K562 (cell line): Measurements from ENCODE around the gene CD24. TPM values are rescaled to one million over a fixed set of nuclear protein-coding genes. Genes with fewer than 3 reads are reported as not detected.

ENCODE experiments used
- CEBPB ChIP-seq: fragments of 450-650 bp; IDR thresholded peaks from 2 replicates; pipeline ENCODE4 v1.6.1; 2016; ENCODE audit warnings: missing genetic modification characterization, missing compliant biosample characterization
- DEAF1 ChIP-seq: fragments of 450-650 bp; formaldehyde crosslinking; IDR thresholded peaks from 2 replicates; pipeline ENCODE4 v1.4.0; 2020; ENCODE audit warnings: mild to moderate bottlenecking, moderate library complexity
- GATA2 ChIP-seq: sonication (generic); formaldehyde crosslinking; IDR thresholded peaks from 2 replicates; pipeline ENCODE4 v1.4.0; 2020; ENCODE audit warnings: mild to moderate bottlenecking, missing genetic modification reagents
- JUND ChIP-seq, 2 experiments: IDR thresholded peaks; 2 replicates in 1 of 2; 3 replicates in 1 of 2; pipeline ENCODE4 v1.6.1; 2011; ENCODE audit warnings: borderline replicate concordance in 2 of 2, low read depth in 2 of 2, low read length in 2 of 2, improper control_type of control experiment in 1 of 2, missing biosample characterization in 1 of 2, missing genetic modification characterization in 1 of 2, missing genetic modification reagents in 1 of 2
- MTA2 ChIP-seq: fragments of 450-650 bp; IDR thresholded peaks from 2 replicates; pipeline ENCODE4 v1.6.1; 2016; ENCODE audit warnings: low read depth
- NCOR1 ChIP-seq: fragments of 450-650 bp; IDR thresholded peaks from 2 replicates; pipeline ENCODE4 v1.6.1; 2016; ENCODE audit warnings: mild to moderate bottlenecking, moderate library complexity
- NFIC ChIP-seq: fragments of 450-650 bp; IDR thresholded peaks from 2 replicates; pipeline ENCODE4 v1.6.1; 2017; ENCODE audit warnings: mild to moderate bottlenecking, inconsistent platforms
- SMARCA4 ChIP-seq: fragments of 450-650 bp; IDR thresholded peaks from 2 replicates; pipeline ENCODE4 v1.6.1; 2016
- SMARCE1 ChIP-seq: fragments of 450-650 bp; IDR thresholded peaks from 2 replicates; pipeline ENCODE4 v1.7.1; 2016; ENCODE audit warnings: mild to moderate bottlenecking
- STAT5A ChIP-seq: IDR thresholded peaks from 2 replicates; pipeline ENCODE4 v1.6.1; 2012; ENCODE audit warnings: low read length, inconsistent platforms, borderline replicate concordance
- TCF3 ChIP-seq: sonication (generic); formaldehyde crosslinking; IDR thresholded peaks from 2 replicates; pipeline ENCODE4 v1.4.0; 2020; ENCODE audit warnings: mild to moderate bottlenecking, missing genetic modification reagents
- TEAD4 ChIP-seq, 2 experiments: sonication (generic) in 1 of 2; formaldehyde crosslinking in 1 of 2; IDR thresholded peaks; 2 replicates each; pipeline versions ENCODE4 v1.6.1 to v1.8.0; 2012 to 2022; ENCODE audit warnings: borderline replicate concordance in 1 of 2, inconsistent platforms in 1 of 2, low read length in 1 of 2, mild to moderate bottlenecking in 1 of 2, missing genetic modification reagents in 1 of 2
- ZBTB11 ChIP-seq, 3 experiments: fragments of 200-800 bp in 1 of 3; fragments of 250-450 bp in 1 of 3; fragments of 450-650 bp in 1 of 3; sonication (Bioruptor Pico) in 1 of 3; sonication (Bioruptor generic) in 1 of 3; formaldehyde crosslinking in 1 of 3; IDR thresholded peaks; 2 replicates each; pipeline versions ENCODE4 v1.6.1 to v1.8.0; 2016 to 2022; ENCODE audit warnings: mild to moderate bottlenecking in 2 of 3, missing genetic modification characterization in 2 of 3, missing compliant biosample characterization in 1 of 3, moderate library complexity in 1 of 3
- ZKSCAN8 ChIP-seq: fragments of 200-800 bp; sonication (Bioruptor generic); IDR thresholded peaks from 2 replicates; pipeline ENCODE4 v1.6.1; 2016; ENCODE audit warnings: missing genetic modification characterization, missing compliant biosample characterization
- ZNF174 ChIP-seq: fragments of 250-450 bp; sonication (Bioruptor Pico); IDR thresholded peaks from 2 replicates; pipeline ENCODE4 v1.4.0; 2020; ENCODE audit warnings: mild to moderate bottlenecking
- ZNF696 ChIP-seq: fragments of 250-450 bp; sonication (Bioruptor Pico); conservative IDR thresholded peaks from 2 replicates; pipeline ENCODE4 v1.4.0; 2020; ENCODE audit warnings: mild to moderate bottlenecking, moderate library complexity
- polyA plus RNA-seq, 8 experiments: library from polyadenylated mRNA; depleted of rRNA in 4 of 8; stranded (reverse) in 5 of 8; unstranded in 3 of 8; fragments of >200 nt; fragmentation: Nextera tagmentation in 2 of 8; fragmentation: Illumina TruSeq in 1 of 8; extraction: Ambion mirVana in 2 of 8; extraction: Trizol in 1 of 8; gene quantifications; 2 replicates each; pipeline versions ENCODE4 v1.2.1 to v1.2.3, GENCODE V29; 2011 to 2014; ENCODE audit warnings: inconsistent platforms in 1 of 8, missing spikeins in 1 of 8
- total RNA-seq, 7 experiments: library from RNA; depleted of rRNA in 6 of 7; stranded (reverse); fragments of >200 nt in 6 of 7; fragmentation: Illumina TruSeq in 2 of 7; extraction: Trizol in 2 of 7; gene quantifications; 2 replicates each; pipeline versions ENCODE4 v1.2.1 to v1.2.3, GENCODE V29; 2011 to 2021; ENCODE audit warnings: low replicate concordance in 1 of 7

Gene CD24
- total and polyA plus RNA-seq, 9 of the 15 experiments (the other 6 are each of a cell fraction or from before 2014, with no cell fraction given), result 8.8 to 155 (median 27.1) TPM

- no peak for TF ChIP-seq DEAF1 (CRISPR knock-in tag)
- peak; percentile 66 for TF ChIP-seq SMARCA4
- peak; percentile 89 for TF ChIP-seq TCF3
- peak; percentile 44; the same call in 1 of the 2 replicates for TF ChIP-seq GATA2
- 0 out of 2 replicates have a peak, but pooled peaks have one; percentile 11 for TF ChIP-seq STAT5A
- no peak for TF ChIP-seq ZNF696
- peak; percentile 80 for TF ChIP-seq TEAD4 (IDR thresholded peaks at IDR 0.05; ENCODE audit: low read length)
- no peak for TF ChIP-seq TEAD4 (CRISPR knock-in tag; IDR thresholded peaks at IDR 0.05; ENCODE audit: borderline replicate concordance)
- TF ChIP-seq JUND (IDR thresholded peaks at IDR 0.05; ENCODE audit: borderline replicate concordance, low read depth, low read length), result peak; percentile 7; the same call in 1 of the 2 replicates
- no peak for TF ChIP-seq JUND (tag; IDR thresholded peaks at IDR 0.05; ENCODE audit: borderline replicate concordance, low read depth, low read length)
- peak; percentile 68 for TF ChIP-seq MTA2
- TF ChIP-seq SMARCE1, result peak; percentile 28; the same call in 1 of the 2 replicates
- TF ChIP-seq NFIC, result peak; percentile 86
- peak; percentile 65 for TF ChIP-seq NCOR1
- 0 out of 2 replicates have a peak, but pooled peaks have one; percentile 17 for TF ChIP-seq CEBPB
- TF ChIP-seq ZBTB11 (CRISPR knock-in tag; IDR thresholded peaks at IDR 0.05), result 0 out of 6 replicates have a peak, but pooled peaks of 1 of the 3 experiments have one; percentile 35
- TF ChIP-seq ZKSCAN8 (CRISPR knock-in tag), result no peak
- no peak for TF ChIP-seq ZNF174
Measured at GRCh38 chr6:106924694-106925523, 49.6 kb downstream of the CD24 start (continued).
